ENCODE data around the gene TRPV3. TPM values are rescaled to one million over a fixed set of nuclear protein-coding genes. Genes with fewer than 3 reads are reported as not detected.

Gene TRPV3
- total RNA-seq, 1 donor from 2014 or later, result not detected

GRCh38 chr17:3546521-3546920, 11.1 kb downstream of the TRPV3 start:
- DNase-seq, result no peak

- DNase-seq, result no peak
Observed at GRCh38 chr17:3545151-3545550, 12.5 kb downstream of the TRPV3 start.

GRCh38 chr17:3544365-3544764, 13.2 kb downstream of the TRPV3 start:
- no peak for DNase-seq

GRCh38 chr17:3543453-3543852, 14.2 kb downstream of the TRPV3 start:
- no peak for DNase-seq

GRCh38 chr17:3542410-3543088, 15.1 kb downstream of the TRPV3 start:
- no peak for DNase-seq

- DNase-seq, result no peak
Observed at GRCh38 chr17:3539881-3540540, 17.6 kb downstream of the TRPV3 start.

GRCh38 chr17:3536716-3537115, 20.9 kb downstream of the TRPV3 start:
- DNase-seq, result no peak

GRCh38 chr17:3535253-3535995, 22.2 kb downstream of the TRPV3 start:
- peak; percentile 66 for DNase-seq

GRCh38 chr17:3534881-3535252, 22.7 kb downstream of the TRPV3 start:
- no peak for DNase-seq

- no peak for DNase-seq
Observed at GRCh38 chr17:3533752-3534151, 23.9 kb downstream of the TRPV3 start.

- no peak for DNase-seq
Observed at GRCh38 chr17:3532859-3533142, 24.8 kb downstream of the TRPV3 start.

- DNase-seq, result no peak
Observed at GRCh38 chr17:3532106-3532858, 25.3 kb downstream of the TRPV3 start.

- DNase-seq, result no peak
Observed at GRCh38 chr17:3531266-3532101, 26.1 kb downstream of the TRPV3 start.

- no peak for DNase-seq
Observed at GRCh38 chr17:3529817-3530741, 27.5 kb downstream of the TRPV3 start.

- no peak for DNase-seq
Observed at GRCh38 chr17:3528880-3529511, 28.6 kb downstream of the TRPV3 start.

- no peak for DNase-seq
Observed at GRCh38 chr17:3528403-3528851, 29.2 kb downstream of the TRPV3 start.

- no peak for DNase-seq
Observed at GRCh38 chr17:3527896-3528295, 29.7 kb downstream of the TRPV3 start.

- DNase-seq, result no peak
Observed at GRCh38 chr17:3527468-3527867, 30.1 kb downstream of the TRPV3 start.

GRCh38 chr17:3526971-3527370, 30.6 kb downstream of the TRPV3 start:
- DNase-seq, result no peak

- DNase-seq, result no peak
Observed at GRCh38 chr17:3526491-3526890, 31.1 kb downstream of the TRPV3 start.

GRCh38 chr17:3524024-3524423, 33.6 kb downstream of the TRPV3 start:
- no peak for DNase-seq
